Mesendoderm (in vitro differentiated cells): ENCODE results near the gene BTBD7.

Experiments
- DNase-seq: peaks from one replicate; pipeline ENCODE4 v3.0.0; 2013
- H2AK5ac ChIP-seq: 2 replicates; pipeline ENCODE4 v1.6.1; 2013; ENCODE audit warnings: low read length, inconsistent platforms
- H2BK120ac ChIP-seq: 2 replicates; pipeline ENCODE4 v1.6.1; 2013; ENCODE audit warnings: low read depth, mild to moderate bottlenecking, low read length, moderate library complexity, mixed read lengths
- H2BK15ac ChIP-seq: replicated peaks from 2 replicates; pipeline ENCODE4 v1.6.1; 2013; ENCODE audit warnings: low read depth, mild to moderate bottlenecking, moderate library complexity
- H2BK5ac ChIP-seq: 2 replicates; pipeline ENCODE4 v1.6.1; 2013; ENCODE audit warnings: low read length, inconsistent platforms
- H3K18ac ChIP-seq: 2 replicates; pipeline ENCODE4 v1.6.1; 2013; ENCODE audit warnings: mild to moderate bottlenecking, low read length, mixed read lengths
- H3K23ac ChIP-seq: one replicate; pipeline ENCODE4 v1.6.1; 2013; ENCODE audit warnings: low read length
- H3K27ac ChIP-seq: 2 replicates; pipeline ENCODE4 v1.5.1; 2013; ENCODE audit warnings: low read depth, mild to moderate bottlenecking, inconsistent platforms, low read length, moderate library complexity
- H3K27me3 ChIP-seq: 2 replicates; pipeline ENCODE4 v1.6.1; 2013; ENCODE audit warnings: low read length, control low read depth, mild to moderate bottlenecking, inconsistent platforms; ENCODE audit not compliant: insufficient read depth, poor library complexity
- H3K36me3 ChIP-seq: 2 replicates; pipeline ENCODE4 v1.6.1; 2013; ENCODE audit warnings: low read length, inconsistent platforms; ENCODE audit not compliant: control insufficient read depth, insufficient read depth
- H3K4ac ChIP-seq: one replicate; pipeline ENCODE4 v1.6.1; 2013; ENCODE audit warnings: low read depth, mild to moderate bottlenecking, low read length, moderate library complexity
- H3K4me1 ChIP-seq: 2 replicates; pipeline ENCODE4 v1.6.1; 2013; ENCODE audit warnings: low read depth, low read length, inconsistent platforms; ENCODE audit not compliant: control insufficient read depth
- H3K4me2 ChIP-seq: 2 replicates; pipeline ENCODE4 v1.6.1; 2013; ENCODE audit warnings: low read length
- H3K4me3 ChIP-seq: 2 replicates; pipeline ENCODE4 v1.5.1; 2013; ENCODE audit warnings: mild to moderate bottlenecking, low read length
- H3K56ac ChIP-seq: one replicate; pipeline ENCODE4 v1.6.1; 2013; ENCODE audit warnings: low read length
- H3K79me1 ChIP-seq: 2 replicates; pipeline ENCODE4 v1.6.1; 2013; ENCODE audit warnings: low read length, inconsistent platforms
- H3K79me2 ChIP-seq: 2 replicates; pipeline ENCODE4 v1.6.1; 2013; ENCODE audit warnings: mild to moderate bottlenecking, low read length; ENCODE audit not compliant: control insufficient read depth, insufficient read depth
- H3K9ac ChIP-seq: 2 replicates; pipeline ENCODE4 v1.6.1; 2013; ENCODE audit warnings: low read length, inconsistent platforms
- H4K5ac ChIP-seq: one replicate; pipeline ENCODE4 v1.6.1; 2013; ENCODE audit warnings: low read length
- H4K8ac ChIP-seq: one replicate; pipeline ENCODE4 v1.6.1; 2013; ENCODE audit warnings: low read depth, mild to moderate bottlenecking, control low read depth, low read length, moderate library complexity
- WGBS: extraction: QIAGEN DNeasy Blood & Tissue Kit; methylation state at CpG from one replicate; pipeline ENCODE4 v1.1.7; 2013; ENCODE audit warnings: low lambda C conversion rate, missing lambda C conversion rate; ENCODE audit not compliant: insufficient coverage; ENCODE audit errors: extremely low coverage; 5-methylcytosine and 5-hydroxymethylcytosine counted together

BTBD7 gene

DNA sequence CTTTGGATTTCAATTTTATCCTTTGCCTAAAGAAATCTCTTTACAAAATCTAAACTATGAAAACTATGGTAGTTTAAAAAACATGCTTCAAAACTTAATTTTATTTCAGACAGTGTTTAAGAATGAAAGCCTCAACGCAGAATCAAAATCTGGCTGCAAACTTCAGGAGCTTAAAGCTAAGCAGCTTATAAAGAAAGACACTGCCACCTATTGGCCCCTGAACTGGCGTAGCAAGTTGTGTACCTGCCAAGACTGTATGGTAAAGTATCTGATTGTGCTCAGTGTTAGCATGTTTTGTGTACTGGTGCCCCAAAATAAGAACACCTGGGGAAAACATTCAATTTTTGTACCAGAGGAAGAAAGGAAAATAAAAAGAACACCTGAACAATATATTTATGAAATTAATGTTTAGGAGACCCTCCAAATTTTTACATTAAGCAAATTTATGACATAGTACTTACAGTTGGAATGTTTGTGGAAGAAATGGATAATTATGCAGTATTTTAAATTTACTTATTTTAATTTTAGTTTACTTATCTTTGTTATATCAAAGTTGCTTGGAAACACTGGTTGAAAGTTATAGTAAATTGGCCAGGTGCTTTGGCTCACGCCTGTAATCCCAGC is 113.6 kb downstream of the BTBD7 start:
- no CpG with 5 or more reads among the region's 3 CpGs for WGBS
- H2BK120ac ChIP-seq = no peak overlapping the region
- peak; percentile 73 for DNase-seq

DNA sequence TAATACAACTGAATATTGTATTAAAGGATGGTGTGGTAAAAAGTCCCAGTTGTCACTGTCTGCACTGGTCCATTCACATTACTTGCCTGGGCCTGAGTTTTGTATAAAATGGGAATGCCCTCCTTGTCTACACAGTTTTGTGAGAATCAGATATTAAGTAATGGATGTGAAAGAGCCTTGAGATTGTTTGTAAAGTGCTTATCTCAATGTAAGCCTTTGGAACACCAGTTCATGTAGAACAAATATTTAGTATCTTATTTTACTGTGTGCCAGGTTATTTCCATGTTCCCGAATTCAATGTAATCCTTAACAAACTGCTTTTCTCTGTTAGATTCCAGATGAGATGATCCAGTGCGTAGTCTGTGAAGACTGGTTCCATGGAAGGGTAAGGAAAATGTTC is 118.2 kb downstream of the BTBD7 start:
- no peaks in the 10 kb centered on the region for H3K79me1 ChIP-seq
- WGBS = no CpG with 5 or more reads among the region's 2 CpGs
- H2BK120ac ChIP-seq = no peak overlapping the region
- H2BK5ac ChIP-seq = no peak overlapping the region
- H3K4me2 ChIP-seq = no peak overlapping the region
- H3K23ac ChIP-seq = no peak overlapping the region
- no peak overlapping the region for H3K56ac ChIP-seq
- H4K5ac ChIP-seq = no peak overlapping the region
- no peak overlapping the region for H3K4ac ChIP-seq
- H3K27me3 ChIP-seq = no peaks in the 10 kb centered on the region
- H2AK5ac ChIP-seq = no peak overlapping the region
- no peak overlapping the region for H3K9ac ChIP-seq
- no peak overlapping the region for H3K18ac ChIP-seq
- no peaks in the 10 kb centered on the region for H3K4me1 ChIP-seq
- DNase-seq = no peak
- H2BK15ac ChIP-seq = no peak overlapping the region
- no peaks in the 10 kb centered on the region for H3K36me3 ChIP-seq
- no peak overlapping the region for H3K4me3 ChIP-seq
- H3K79me2 ChIP-seq = no peaks in the 10 kb centered on the region
- no peak overlapping the region for H3K27ac ChIP-seq
- no peak overlapping the region for H4K8ac ChIP-seq

More for the DNA sequence above, 113.6 kb downstream of the BTBD7 start:
- no peak overlapping the region for H3K18ac ChIP-seq
- no peak overlapping the region for H4K8ac ChIP-seq
- H2BK15ac ChIP-seq = no peak overlapping the region
- no peak overlapping the region for H4K5ac ChIP-seq
- no peak overlapping the region for H3K27ac ChIP-seq
- H3K4me2 ChIP-seq = no peak overlapping the region
- no peaks in the 10 kb centered on the region for H3K79me1 ChIP-seq
- no peak overlapping the region for H3K4ac ChIP-seq
- H2BK5ac ChIP-seq = no peak overlapping the region
- H3K79me2 ChIP-seq = no peaks in the 10 kb centered on the region
- H3K27me3 ChIP-seq = no peaks in the 10 kb centered on the region
- no peak overlapping the region for H3K9ac ChIP-seq
- no peak overlapping the region for H3K23ac ChIP-seq
- H3K4me1 ChIP-seq = no peaks in the 10 kb centered on the region
- H3K4me3 ChIP-seq = no peak overlapping the region
- no peaks in the 10 kb centered on the region for H3K36me3 ChIP-seq
- H3K56ac ChIP-seq = no peak overlapping the region
- H2AK5ac ChIP-seq = no peak overlapping the region

DNA sequence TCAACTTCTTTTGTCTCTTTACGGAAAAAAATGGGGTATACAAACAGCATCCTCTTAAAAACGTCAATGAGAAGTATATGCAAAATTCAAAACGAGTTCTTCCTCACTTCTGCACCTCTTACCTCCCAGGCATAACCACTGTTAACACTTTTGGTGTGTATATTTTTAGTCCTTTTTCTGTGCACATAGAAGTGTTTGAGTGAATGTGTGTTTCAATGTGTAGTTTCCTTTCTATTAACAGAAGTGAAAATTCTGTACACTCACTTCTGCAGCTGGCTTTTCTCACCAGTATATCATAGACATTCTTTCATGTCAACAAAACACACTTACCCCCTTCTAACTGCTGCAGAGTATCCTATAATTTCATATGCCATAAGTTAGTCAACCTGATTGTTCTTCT is 120.4 kb downstream of the BTBD7 start:
- Histone ChIP-seq H4K5ac (no peak overlapping the region), H3K4ac (no peak overlapping the region), H3K56ac (no peak overlapping the region), H2BK120ac (no peak overlapping the region), H3K79me1 (peaks cover 2% of the 10 kb centered on the region), H3K18ac (no peak overlapping the region), H3K36me3 (no peaks in the 10 kb centered on the region), H3K9ac (no peak overlapping the region), H3K79me2 (peaks cover 2% of the 10 kb centered on the region), H3K4me1 (no peaks in the 10 kb centered on the region), H3K27me3 (no peaks in the 10 kb centered on the region), H2AK5ac (no peak overlapping the region), H3K4me3 (no peak overlapping the region), H3K4me2 (no peak overlapping the region), H2BK15ac (no peak overlapping the region), H3K23ac (no peak overlapping the region), H2BK5ac (no peak overlapping the region), H3K27ac (no peak overlapping the region), H4K8ac (no peak overlapping the region)
- WGBS = no CpG with 5 or more reads among the region's 3 CpGs
- no peak for DNase-seq

DNA sequence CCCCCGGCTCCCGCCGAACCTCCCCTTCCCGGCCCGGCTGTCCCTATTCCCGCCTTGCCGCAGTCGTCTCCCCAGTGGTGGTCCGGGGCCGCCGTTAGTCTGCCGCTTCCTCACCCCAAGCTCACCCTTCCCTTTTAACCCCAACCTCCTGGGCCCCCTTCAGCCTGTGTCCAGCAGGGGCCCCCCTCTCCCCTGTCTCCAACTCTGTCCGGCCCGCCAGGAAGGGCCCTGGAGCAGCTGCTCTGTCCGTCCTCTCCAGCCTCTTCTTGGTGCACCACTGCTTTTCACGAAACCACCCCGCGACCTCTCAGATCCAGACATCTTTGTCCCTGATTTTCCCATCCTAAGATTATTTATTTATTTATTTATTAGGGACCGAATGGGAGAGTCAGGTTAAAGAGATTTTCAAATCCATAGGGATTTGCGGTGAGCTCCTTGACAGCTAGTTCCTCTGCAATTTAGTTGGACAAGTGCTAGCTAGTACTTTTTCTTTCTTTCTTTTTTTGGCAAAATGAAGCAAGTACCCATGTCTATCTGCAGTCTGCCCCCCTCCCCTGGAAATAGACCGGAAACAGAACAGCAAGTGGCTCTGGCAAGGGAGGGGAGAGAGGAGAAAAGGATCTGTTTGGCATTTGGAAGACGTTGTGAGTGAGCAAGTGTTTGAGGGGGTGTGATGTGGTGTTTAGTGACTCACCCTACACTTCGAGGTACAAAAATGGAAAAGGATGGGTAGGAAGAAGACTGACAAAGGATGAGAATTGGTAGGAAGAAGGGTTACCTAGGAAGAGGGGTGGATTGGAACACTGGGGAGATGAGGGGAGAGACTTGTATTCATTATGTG is 125.1 kb downstream of the BTBD7 start:
- no peaks in the 10 kb centered on the region for H3K4me1 ChIP-seq
- no peak overlapping the region for H3K4ac ChIP-seq
- peak overlapping the region; percentile 64 for H3K27ac ChIP-seq
- no peak overlapping the region for H2BK120ac ChIP-seq
- H3K36me3 ChIP-seq = no peaks in the 10 kb centered on the region
- H3K9ac ChIP-seq = peak overlapping the region; percentile 90
- H3K27me3 ChIP-seq = no peaks in the 10 kb centered on the region
- peaks cover 6% of the 10 kb centered on the region for H3K79me1 ChIP-seq
- H2AK5ac ChIP-seq = no peak overlapping the region
- WGBS = no CpG with 5 or more reads among the region's 23 CpGs
- H3K4me2 ChIP-seq = peak overlapping the region; percentile 60
- peak overlapping the region; percentile 56 for H3K18ac ChIP-seq
- peaks cover 5% of the 10 kb centered on the region for H3K79me2 ChIP-seq
- H3K4me3 ChIP-seq = peak overlapping the region; percentile 91
- H4K8ac ChIP-seq = no peak overlapping the region
- H3K56ac ChIP-seq = peak overlapping the region; percentile 97
- H3K23ac ChIP-seq = peak overlapping the region; percentile 9
- no peak overlapping the region for H4K5ac ChIP-seq
- H2BK5ac ChIP-seq = no peak overlapping the region
- no peak overlapping the region for H2BK15ac ChIP-seq
- peak; percentile 70 for DNase-seq

DNA sequence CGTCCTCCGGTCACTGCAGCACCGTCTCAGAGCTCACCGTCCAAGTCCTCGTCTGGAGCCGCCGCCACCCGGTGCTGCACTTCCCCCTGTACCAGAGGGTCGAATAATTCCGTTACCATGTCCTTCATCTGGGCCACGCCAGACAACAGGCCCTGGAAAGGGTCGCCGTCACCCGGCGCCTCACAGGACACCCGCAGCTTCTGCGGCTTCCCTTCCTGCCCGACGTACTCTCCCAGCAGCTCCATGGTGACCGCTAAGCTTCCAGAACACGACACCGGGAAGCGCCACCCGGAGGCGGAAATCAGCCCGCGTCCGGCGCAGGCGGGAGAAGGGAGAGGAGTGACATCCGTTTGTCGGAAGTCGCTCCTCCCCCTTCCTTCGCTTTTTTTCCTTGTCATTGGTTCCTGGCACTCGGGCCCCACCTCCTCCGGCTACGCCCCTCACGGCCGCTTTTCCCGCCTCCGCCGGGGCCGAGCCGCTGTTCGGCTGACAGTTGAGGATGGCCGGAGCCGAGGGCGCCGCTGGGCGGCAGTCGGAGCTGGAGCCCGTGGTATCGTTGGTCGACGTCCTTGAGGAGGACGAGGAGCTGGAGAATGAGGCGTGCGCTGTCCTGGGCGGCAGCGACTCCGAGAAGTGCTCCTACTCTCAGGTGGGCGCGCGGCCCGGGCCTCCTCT is 125.9 kb downstream of the BTBD7 start, which contains the start of the genes GON7 and UBR7:
TSS of gene GON7 (minus strand) at position 273 of the 675 bp plus-strand sequence. CDS start at position 245, 28 bp downstream.
TSS of gene UBR7 (plus strand) at position 464 of the 675 bp plus-strand sequence. CDS start at position 500, 36 bp downstream.
- no peak within 1 kb of the TSS for H2BK120ac ChIP-seq
- H3K27me3 ChIP-seq = no peaks in the 10 kb centered on the region
- DNase-seq = peak; percentile 99
- peak within 1 kb of the TSS; percentile 90 for H3K9ac ChIP-seq
- H4K8ac ChIP-seq = no peak within 1 kb of the TSS
- H3K56ac ChIP-seq = peak within 1 kb of the TSS; percentile 97
- peak within 1 kb of the TSS; percentile 60 for H3K4me2 ChIP-seq
- H3K4me3 ChIP-seq = peak within 1 kb of the TSS; percentile 91
- H3K79me1 ChIP-seq = peaks cover 6% of the 10 kb centered on the region
- H3K18ac ChIP-seq = peak within 1 kb of the TSS; percentile 56
- H3K36me3 ChIP-seq = no peaks in the 10 kb centered on the region
- H3K27ac ChIP-seq = peak within 1 kb of the TSS; percentile 68
- peak within 1 kb of the TSS; percentile 9 for H3K23ac ChIP-seq
- no CpG with 5 or more reads among the region's 65 CpGs for WGBS
- no peak within 1 kb of the TSS for H4K5ac ChIP-seq
- no peak within 1 kb of the TSS for H2AK5ac ChIP-seq
- no peaks in the 10 kb centered on the region for H3K4me1 ChIP-seq
- H3K4ac ChIP-seq = no peak within 1 kb of the TSS
- H3K79me2 ChIP-seq = peaks cover 5% of the 10 kb centered on the region
- H2BK15ac ChIP-seq = no peak within 1 kb of the TSS
- no peak within 1 kb of the TSS for H2BK5ac ChIP-seq
